Kidney (tissue), 14 donors: ENCODE data around the gene PIP5K1B. TPM values are rescaled to one million over a fixed set of nuclear protein-coding genes. Genes with fewer than 3 reads are reported as not detected.

Experiments used
- DNase-seq, 5 donors: peaks; one replicate each; pipeline ENCODE4 v3.0.0-alpha.2; 2013 to 2020
- FAIRE-seq: peaks from 2 replicates; lab custom pipeline; 2012; peaks lifted over from hg19 to GRCh38; lab: Jason Lieb, UNC
- H3K27ac ChIP-seq, 2 donors: one replicate each; pipeline ENCODE4 v1.7.0; 2013; ENCODE audit warnings: low read depth in 2 of 2, low read length in 2 of 2, inconsistent platforms in 1 of 2
- H3K27me3 ChIP-seq: one replicate; pipeline ENCODE4 v1.7.1; 2013; ENCODE audit warnings: low read length, inconsistent platforms; ENCODE audit not compliant: control insufficient read depth, insufficient read depth
- H3K36me3 ChIP-seq, 3 donors: one replicate each; pipeline versions ENCODE4 v1.7.0 to v1.7.1; 2013; ENCODE audit warnings: low read length in 3 of 3, control low read depth in 1 of 3, inconsistent platforms in 1 of 3; ENCODE audit not compliant: insufficient read depth in 3 of 3, control insufficient read depth in 2 of 3
- H3K4me1 ChIP-seq, 3 donors: one replicate each; pipeline versions ENCODE4 v1.7.0 to v1.7.1; 2013; ENCODE audit warnings: low read length in 3 of 3, inconsistent platforms in 1 of 3, low read depth in 1 of 3; ENCODE audit not compliant: control insufficient read depth in 2 of 3, insufficient read depth in 2 of 3
- H3K4me3 ChIP-seq, 3 donors: one replicate each; pipeline versions ENCODE4 v1.7.0 to v1.8.1; 2013; ENCODE audit warnings: low read length in 3 of 3, control low read depth in 1 of 3, inconsistent platforms in 1 of 3
- H3K9ac ChIP-seq, 3 donors: one replicate each; pipeline versions ENCODE4 v1.7.0 to v1.7.1; 2013; ENCODE audit warnings: low read length in 3 of 3, control low read depth in 1 of 3, inconsistent platforms in 1 of 3
- H3K9me3 ChIP-seq, 3 donors: one replicate each; pipeline versions ENCODE4 v1.7.0 to v1.7.1; 2013; ENCODE audit warnings: low read length in 3 of 3, control low read depth in 1 of 3, inconsistent platforms in 1 of 3; ENCODE audit not compliant: control insufficient read depth in 2 of 3, insufficient read depth in 1 of 3
- intact Hi-C: fragments of 100-400 bp; cut with DNase I; formaldehyde crosslinking; loops from one replicate; pipeline ENCODE4 v1.11.1; 2022
- polyA plus RNA-seq: library from polyadenylated mRNA; stranded (reverse); fragments of 350-450 nt; fragmentation: Illumina TruSeq; extraction: RNeasy Lipid Tissue Mini Kit (QIAGEN cat#74804); gene quantifications from one replicate; pipeline ENCODE4 v1.2.3, GENCODE V29; 2014; ENCODE audit warnings: low read depth, low replicate concordance; ENCODE audit not compliant: insufficient read depth
- total RNA-seq: library from RNA; stranded (reverse); fragmentation: NEBNext Ultra II Directional; extraction: Animal tissue kit (Norgen Biotek cat#: 25700); gene quantifications from one replicate; pipeline ENCODE4 v1.2.1, GENCODE V29; 2021
- TF ChIP-seq, protein P1 (sequence below): IDR thresholded peaks from 3 replicates; pipeline ENCODE4 v1.5.1; 2012; ENCODE audit warnings: mild to moderate bottlenecking, moderate library complexity, borderline replicate concordance; ENCODE audit not compliant: insufficient read depth; ENCODE audit errors: extremely low read depth
- donor health status: control.
- donor health status: control.
- donor health status: control.
- donor health status: control.
- donor health status: control.
- donor health status: DM: yes; HTN: yes; CAD: no.
- donor health status: Normal renal cell carcinoma (clear cell type).

PIP5K1B gene
- total and polyA plus RNA-seq, 2 donors from 2014 or later = 9.4 to 10.1 TPM

DNA sequence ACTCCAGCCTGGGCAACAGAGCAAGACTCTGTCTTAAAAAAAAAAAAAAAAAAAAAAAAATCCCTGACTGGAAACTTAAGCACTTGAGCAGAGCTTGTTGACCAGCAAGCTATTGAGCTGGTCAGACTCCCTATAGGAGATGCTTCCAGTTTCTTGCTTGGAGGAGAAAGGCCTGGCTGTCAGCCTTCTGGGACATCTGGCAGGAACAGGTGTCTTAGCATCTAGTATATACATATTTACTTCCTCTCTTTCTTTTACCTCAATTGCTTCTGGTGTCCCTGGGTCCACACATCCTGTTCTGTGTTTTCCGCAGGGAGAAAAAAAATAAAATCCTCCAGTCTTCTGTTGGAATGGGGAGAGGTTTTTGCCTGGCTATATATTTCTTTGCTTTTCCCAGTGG lies 248.7 kb downstream of the PIP5K1B start:
- Histone ChIP-seq H3K4me3 (no peak overlapping the region), H3K27ac (no peak overlapping the region), H3K4me1 (peaks cover 0 to 4% (median 0%) of the 10 kb centered on the region in 3 donors), H3K9ac (no peak overlapping the region), H3K36me3 (no peaks in the 10 kb centered on the region), H3K9me3 (peaks cover 0 to 3% (median 0%) of the 10 kb centered on the region in 3 donors), H3K27me3 (no peaks in the 10 kb centered on the region)
- intact Hi-C loops = no loop called here
- DNase-seq = no peak
- FAIRE-seq = no peak
- TF ChIP-seq, protein P1, sequence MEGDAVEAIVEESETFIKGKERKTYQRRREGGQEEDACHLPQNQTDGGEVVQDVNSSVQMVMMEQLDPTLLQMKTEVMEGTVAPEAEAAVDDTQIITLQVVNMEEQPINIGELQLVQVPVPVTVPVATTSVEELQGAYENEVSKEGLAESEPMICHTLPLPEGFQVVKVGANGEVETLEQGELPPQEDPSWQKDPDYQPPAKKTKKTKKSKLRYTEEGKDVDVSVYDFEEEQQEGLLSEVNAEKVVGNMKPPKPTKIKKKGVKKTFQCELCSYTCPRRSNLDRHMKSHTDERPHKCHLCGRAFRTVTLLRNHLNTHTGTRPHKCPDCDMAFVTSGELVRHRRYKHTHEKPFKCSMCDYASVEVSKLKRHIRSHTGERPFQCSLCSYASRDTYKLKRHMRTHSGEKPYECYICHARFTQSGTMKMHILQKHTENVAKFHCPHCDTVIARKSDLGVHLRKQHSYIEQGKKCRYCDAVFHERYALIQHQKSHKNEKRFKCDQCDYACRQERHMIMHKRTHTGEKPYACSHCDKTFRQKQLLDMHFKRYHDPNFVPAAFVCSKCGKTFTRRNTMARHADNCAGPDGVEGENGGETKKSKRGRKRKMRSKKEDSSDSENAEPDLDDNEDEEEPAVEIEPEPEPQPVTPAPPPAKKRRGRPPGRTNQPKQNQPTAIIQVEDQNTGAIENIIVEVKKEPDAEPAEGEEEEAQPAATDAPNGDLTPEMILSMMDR = no peak

DNA sequence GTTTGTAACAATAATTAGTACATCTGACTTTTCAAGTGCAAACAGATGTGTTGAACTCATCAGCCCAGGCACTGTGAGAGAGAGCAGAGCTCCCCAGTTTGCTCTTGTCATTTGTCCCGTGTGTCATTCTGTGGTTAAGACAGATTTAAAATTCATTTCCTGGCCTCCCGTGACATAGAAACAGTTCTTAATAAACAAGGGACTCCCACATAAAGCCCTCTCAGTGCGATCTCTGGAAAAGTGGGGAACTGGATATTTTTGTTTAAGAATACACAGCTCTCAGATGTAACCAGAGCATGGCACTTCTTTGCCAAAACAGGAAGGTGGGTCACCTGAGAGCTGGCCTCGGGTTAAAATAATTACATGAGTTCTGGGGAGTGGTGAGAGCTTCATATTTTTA lies 250.3 kb downstream of the PIP5K1B start:
- Histone ChIP-seq H3K27ac (no peak overlapping the region), H3K9me3 (peaks cover 0 to 3% (median 0%) of the 10 kb centered on the region in 3 donors), H3K27me3 (no peaks in the 10 kb centered on the region), H3K9ac (no peak overlapping the region), H3K4me3 (no peak overlapping the region), H3K4me1 (peaks cover 0 to 4% (median 0%) of the 10 kb centered on the region in 3 donors), H3K36me3 (no peaks in the 10 kb centered on the region)
- intact Hi-C loops = no loop called here
- FAIRE-seq = no peak
- peak in 3 of 5 donors; percentile 33 to 85 (median 78) for DNase-seq
- TF ChIP-seq, protein P1 = no peak

DNA sequence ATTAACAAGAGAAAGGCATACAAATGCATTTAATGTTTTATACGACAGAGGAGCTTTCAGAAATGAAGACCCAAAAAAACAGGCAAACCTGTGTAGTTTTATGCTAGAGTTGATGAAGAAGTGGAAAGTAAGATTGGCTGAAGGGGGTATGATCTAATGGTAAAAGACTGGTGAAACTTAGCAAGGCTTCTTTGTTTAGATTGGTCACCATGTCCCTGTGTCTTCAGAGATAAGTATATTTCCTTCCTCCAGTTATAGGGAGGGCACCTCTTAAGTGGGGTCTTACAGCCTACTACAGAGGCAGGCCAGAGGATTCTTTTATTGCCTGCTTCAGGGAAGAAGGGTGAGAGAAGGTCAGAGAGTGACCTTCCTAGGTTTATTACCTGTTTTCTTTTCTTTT lies 252.4 kb downstream of the PIP5K1B start:
- TF ChIP-seq, protein P1 = no peak
- no peak overlapping the region for H3K9ac ChIP-seq
- FAIRE-seq = no peak
- no peak for DNase-seq
- H3K27me3 ChIP-seq = no peaks in the 10 kb centered on the region
- intact Hi-C loops = no loop called here
- H3K36me3 ChIP-seq = no peaks in the 10 kb centered on the region
- H3K4me3 ChIP-seq = no peak overlapping the region
- H3K4me1 ChIP-seq = peaks cover 0 to 4% (median 0%) of the 10 kb centered on the region in 3 donors
- H3K9me3 ChIP-seq = peaks cover 0 to 3% (median 0%) of the 10 kb centered on the region in 3 donors
- no peak overlapping the region for H3K27ac ChIP-seq

DNA sequence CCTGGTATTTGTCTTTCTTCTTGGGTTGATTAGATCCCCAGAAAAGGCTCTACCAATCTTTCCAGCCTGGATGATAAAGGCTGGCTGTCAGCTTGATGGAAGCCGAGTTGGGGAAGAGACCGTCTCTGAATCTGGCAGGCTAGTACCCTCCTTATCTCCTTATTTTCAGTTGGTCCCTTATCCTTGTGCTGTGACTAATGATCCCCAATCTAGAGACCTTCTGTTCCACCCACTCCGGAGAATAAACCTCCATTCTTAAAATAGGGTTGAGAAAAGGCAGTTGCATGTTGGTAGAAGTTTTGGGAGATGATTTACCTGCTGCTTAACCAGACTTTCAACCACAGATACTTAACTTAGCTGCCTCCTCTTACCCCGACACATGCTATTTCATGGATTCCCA lies 256.5 kb downstream of the PIP5K1B start:
- FAIRE-seq (no peak), DNase-seq (no peak)
- no peak overlapping the region for H3K9ac ChIP-seq
- H3K4me1 ChIP-seq = no peaks in the 10 kb centered on the region
- H3K4me3 ChIP-seq = no peak overlapping the region
- TF ChIP-seq, protein P1 = no peak
- no peak overlapping the region for H3K27ac ChIP-seq
- H3K36me3 ChIP-seq = no peaks in the 10 kb centered on the region
- H3K9me3 ChIP-seq = peaks cover 0 to 3% (median 0%) of the 10 kb centered on the region in 3 donors
- no peaks in the 10 kb centered on the region for H3K27me3 ChIP-seq
- intact Hi-C loops = no loop called here
